ENCODE data around the gene ZNF33B. TPM values are rescaled to one million over a fixed set of nuclear protein-coding genes. Genes with fewer than 3 reads are reported as not detected.

Gene ZNF33B
- total and polyA plus RNA-seq, 7 donors: 12.1 to 21.9 (median 14.8) TPM

GRCh38 chr10:42609872-42610271 lies 28.5 kb downstream of the ZNF33B start:
- H3K4me3 ChIP-seq: no peak overlapping the region
- no peaks in the 10 kb centered on the region for H3K27me3 ChIP-seq
- no peak for DNase-seq
- 91 to 94% methylated on average over 1 of the region's 1 CpG for WGBS, 2 donors
- H3K4me1 ChIP-seq: no peaks in the 10 kb centered on the region
- no peaks in the 10 kb centered on the region for H3K9me3 ChIP-seq
- peaks cover 0 to 36% (median 0%) of the 10 kb centered on the region in 4 donors for H3K36me3 ChIP-seq
- H3K27ac ChIP-seq: no peak overlapping the region
- TF ChIP-seq POLR2A (IDR thresholded peaks at IDR 0.05) (no peak), CTCF (IDR thresholded peaks at IDR 0.05) (no peak), POLR2AphosphoS5 (IDR thresholded peaks at IDR 0.05) (no peak), EP300 (IDR thresholded peaks at IDR 0.05) (no peak)
- intact Hi-C loops (cut with DNase I): no loop called here

GRCh38 chr10:42598249-42598873 lies 40.0 kb downstream of the ZNF33B start:
- intact Hi-C loops (cut with DNase I): no loop called here
- peaks cover 9 to 26% (median 17%) of the 10 kb centered on the region in 4 donors for H3K36me3 ChIP-seq

GRCh38 chr10:42596196-42596595 lies 42.2 kb downstream of the ZNF33B start:
- Histone ChIP-seq H3K9me3 (peaks cover 7 to 23% (median 19%) of the 10 kb centered on the region in 4 donors), H3K36me3 (peaks cover 18 to 48% (median 31%) of the 10 kb centered on the region in 4 donors), H3K27ac (no peak overlapping the region), H3K27me3 (no peaks in the 10 kb centered on the region), H3K4me3 (no peak overlapping the region), H3K4me1 (no peaks in the 10 kb centered on the region)
- no peak for DNase-seq
- intact Hi-C loops (cut with DNase I): no loop called here
- TF ChIP-seq CTCF (IDR thresholded peaks at IDR 0.05) (no peak), EP300 (IDR thresholded peaks at IDR 0.05) (no peak), POLR2A (IDR thresholded peaks at IDR 0.05) (no peak), POLR2AphosphoS5 (IDR thresholded peaks at IDR 0.05) (no peak)

More at GRCh38 chr10:42598249-42598873, 40.0 kb downstream of the ZNF33B start:
- no peak for TF ChIP-seq POLR2AphosphoS5 (IDR thresholded peaks at IDR 0.05)
- TF ChIP-seq EP300 (IDR thresholded peaks at IDR 0.05): no peak
- no peak for TF ChIP-seq POLR2A (IDR thresholded peaks at IDR 0.05)
- no peak for TF ChIP-seq CTCF (IDR thresholded peaks at IDR 0.05)
- Histone ChIP-seq H3K4me3 (no peak overlapping the region), H3K27me3 (no peaks in the 10 kb centered on the region), H3K27ac (no peak overlapping the region), H3K4me1 (no peaks in the 10 kb centered on the region), H3K9me3 (peaks cover 2 to 11% (median 10%) of the 10 kb centered on the region in 4 donors)
- 98 to 99% methylated on average over 4 of the region's 4 CpGs for WGBS, 2 donors
- DNase-seq: no peak

- 75 to 86% methylated on average over 5 of the region's 5 CpGs for WGBS, 2 donors
- H3K9me3 ChIP-seq: peaks cover 7 to 25% (median 19%) of the 10 kb centered on the region in 4 donors
- no peak for TF ChIP-seq EP300 (IDR thresholded peaks at IDR 0.05)
- no peak for TF ChIP-seq CTCF (IDR thresholded peaks at IDR 0.05)
- DNase-seq: no peak
- no peak overlapping the region for H3K27ac ChIP-seq
- H3K36me3 ChIP-seq: peaks cover 18 to 59% (median 33%) of the 10 kb centered on the region in 4 donors
- intact Hi-C loops (cut with DNase I): no loop called here
- H3K4me3 ChIP-seq: no peak overlapping the region
- no peaks in the 10 kb centered on the region for H3K4me1 ChIP-seq
- H3K27me3 ChIP-seq: no peaks in the 10 kb centered on the region
Measured at GRCh38 chr10:42594246-42594650, 44.1 kb downstream of the ZNF33B start.

- H3K4me3 ChIP-seq: no peak overlapping the region
- H3K4me1 ChIP-seq: no peaks in the 10 kb centered on the region
- H3K9me3 ChIP-seq: peaks cover 7 to 25% (median 19%) of the 10 kb centered on the region in 4 donors
- DNase-seq: no peak
- intact Hi-C loops (cut with DNase I): no loop called here
- 90 to 98% methylated on average over 1 of the region's 1 CpG for WGBS, 2 donors
- peaks cover 18 to 66% (median 37%) of the 10 kb centered on the region in 4 donors for H3K36me3 ChIP-seq
- H3K27ac ChIP-seq: no peak overlapping the region
- TF ChIP-seq POLR2A (IDR thresholded peaks at IDR 0.05) (no peak), EP300 (IDR thresholded peaks at IDR 0.05) (no peak), POLR2AphosphoS5 (IDR thresholded peaks at IDR 0.05) (no peak), CTCF (IDR thresholded peaks at IDR 0.05) (no peak)
- no peaks in the 10 kb centered on the region for H3K27me3 ChIP-seq
Measured at GRCh38 chr10:42593284-42593683, 45.1 kb downstream of the ZNF33B start.
